H1 (cell line): ENCODE measurements around the gene NPTX1.

Experiments
- ATF3 ChIP-seq: IDR thresholded peaks from 2 replicates; pipeline ENCODE4 v1.6.1; 2011; ENCODE audit warnings: low read depth, mild to moderate bottlenecking, low read length; ENCODE audit not compliant: insufficient read depth
- CEBPB ChIP-seq: IDR thresholded peaks from 2 replicates; pipeline ENCODE4 v1.6.1; 2012; ENCODE audit warnings: low read depth, low read length
- CHD2 ChIP-seq: IDR thresholded peaks from 2 replicates; pipeline ENCODE4 v1.6.1; 2012; ENCODE audit warnings: low read length, improper control_type of control experiment
- CTCF ChIP-seq, 3 experiments: IDR thresholded peaks; 1 replicate in 2 of 3; 2 replicates in 1 of 3; pipeline versions ENCODE4 v1.5.1 to v1.6.1; 2011; ENCODE audit warnings: low read length in 3 of 3, mild to moderate bottlenecking in 3 of 3, inconsistent platforms in 2 of 3, low read depth in 1 of 3, moderate library complexity in 1 of 3; ENCODE audit not compliant: insufficient read depth in 1 of 3; ENCODE audit errors: control extremely low read depth in 1 of 3
- EP300 ChIP-seq, 2 experiments: IDR thresholded peaks; 1 replicate in 1 of 2; 2 replicates in 1 of 2; pipeline ENCODE4 v1.6.1; 2011 to 2012; ENCODE audit warnings: low read depth in 2 of 2, low read length in 2 of 2, mild to moderate bottlenecking in 2 of 2, borderline replicate concordance in 1 of 2, inconsistent platforms in 1 of 2, moderate library complexity in 1 of 2
- EZH2 ChIP-seq: fragments of 200-600 bp; sonication (generic); IDR thresholded peaks from 2 replicates; pipeline ENCODE4 v1.7.1; 2012; ENCODE audit warnings: low read depth, mild to moderate bottlenecking, moderate library complexity, low read length, inconsistent platforms; ENCODE audit not compliant: severe bottlenecking
- POLR2A ChIP-seq, 2 experiments: IDR thresholded peaks; 1 replicate in 1 of 2; 2 replicates in 1 of 2; pipeline ENCODE4 v1.6.1; 2011; ENCODE audit warnings: low read depth in 2 of 2, low read length in 2 of 2, mild to moderate bottlenecking in 2 of 2; ENCODE audit errors: control extremely low read depth in 1 of 2
- POLR2AphosphoS5 ChIP-seq: IDR thresholded peaks from 2 replicates; pipeline ENCODE4 v1.6.1; 2011; ENCODE audit warnings: low read depth, low read length
- RAD21 ChIP-seq, 2 experiments: IDR thresholded peaks in 1 of 2; conservative IDR thresholded peaks in 1 of 2; 2 replicates each; pipeline ENCODE4 v1.6.1; 2011; ENCODE audit warnings: low read depth in 2 of 2, low read length in 2 of 2, improper control_type of control experiment in 1 of 2, inconsistent platforms in 1 of 2, mild to moderate bottlenecking in 1 of 2, moderate library complexity in 1 of 2
- SAP30 ChIP-seq: fragments of 300-600 bp; sonication (generic); IDR thresholded peaks from 2 replicates; pipeline ENCODE4 v1.7.1; 2012; ENCODE audit warnings: low read length, moderate library complexity, mild to moderate bottlenecking, inconsistent platforms; ENCODE audit not compliant: insufficient read depth, insufficient replicate concordance
- SIN3A ChIP-seq, 2 experiments: IDR thresholded peaks in 1 of 2; conservative IDR thresholded peaks in 1 of 2; 2 replicates each; pipeline ENCODE4 v1.6.1; 2011 to 2012; ENCODE audit warnings: low read length in 2 of 2, improper control_type of control experiment in 1 of 2, low read depth in 1 of 2, mild to moderate bottlenecking in 1 of 2
- TCF12 ChIP-seq: IDR thresholded peaks from 2 replicates; pipeline ENCODE4 v1.6.1; 2011; ENCODE audit warnings: low read depth, mild to moderate bottlenecking, low read length
- YY1 ChIP-seq: IDR thresholded peaks from 2 replicates; pipeline ENCODE4 v1.6.1; 2011; ENCODE audit warnings: low read depth, mild to moderate bottlenecking, low read length
- ZNF274 ChIP-seq: IDR thresholded peaks from 2 replicates; pipeline ENCODE4 v1.7.0; 2012; ENCODE audit warnings: low read length, borderline replicate concordance; ENCODE audit errors: extremely low read depth

GRCh38 chr17:80513892-80514291 is 37.5 kb upstream of the NPTX1 start:
- TF ChIP-seq CTCF (IDR thresholded peaks at IDR 0.05; ENCODE audit: control extremely low read depth in 1 of 3, insufficient read depth in 1 of 3, low read depth in 1 of 3, low read length in 3 of 3) = no peak
- no peak for TF ChIP-seq EZH2
- TF ChIP-seq POLR2AphosphoS5 = no peak
- no peak for TF ChIP-seq CEBPB
- TF ChIP-seq POLR2A (IDR thresholded peaks at IDR 0.05; ENCODE audit: control extremely low read depth in 1 of 2, low read depth in 2 of 2, low read length in 2 of 2) = no peak
- no peak for TF ChIP-seq SIN3A (conservative IDR thresholded peaks at IDR 0.05 in 1 of 2, IDR thresholded peaks at IDR 0.05 in 1 of 2; ENCODE audit: low read depth in 1 of 2, low read length in 2 of 2)
- TF ChIP-seq EP300 (IDR thresholded peaks at IDR 0.05; ENCODE audit: borderline replicate concordance in 1 of 2, low read depth in 2 of 2, low read length in 2 of 2) = no peak
- no peak for TF ChIP-seq YY1
- no peak for TF ChIP-seq SAP30
- no peak for TF ChIP-seq ZNF274
- no peak for TF ChIP-seq RAD21 (IDR thresholded peaks at IDR 0.05 in 1 of 2, conservative IDR thresholded peaks at IDR 0.05 in 1 of 2; ENCODE audit: low read depth in 2 of 2, low read length in 2 of 2)
- TF ChIP-seq ATF3 = no peak
- no peak for TF ChIP-seq CHD2
- no peak for TF ChIP-seq TCF12
